ENCODE results near the gene ATG3. TPM values are rescaled to one million over a fixed set of nuclear protein-coding genes. Genes with fewer than 3 reads are reported as not detected.

The ATG3 gene
- total RNA-seq (10 to 100 TPM; 38.2 to 52.2 (median 42.8) TPM), polyA plus RNA-seq (10 to 100 TPM; 14.0 to 64.3 TPM)
- long read RNA-seq, donor 1, transcript ATG3-207 (2 exons, 2,758 nt), result minor isoform, 9 of 55 reads
- long read RNA-seq, donor 1, transcript ATG3-201 (12 exons, 1,570 nt), result major isoform, 41 of 55 reads
- long read RNA-seq, donor 1, partial matches to known transcripts, result 1 of 55 reads
- long read RNA-seq, donor 1, other reads (novel, unspliced or antisense), result 2 of 55 reads
- long read RNA-seq, donor 2, transcript ATG3-201 (12 exons, 1,570 nt), result major isoform, 47 of 55 reads
- long read RNA-seq, donor 2, partial matches to known transcripts, result 0 of 55 reads
- long read RNA-seq, donor 2, other reads (novel, unspliced or antisense), result 3 of 55 reads
- long read RNA-seq, donor 3, transcript ATG3-201 (12 exons, 1,570 nt), result major isoform, 88 of 96 reads
- long read RNA-seq, donor 3, partial matches to known transcripts, result 1 of 96 reads
- long read RNA-seq, donor 3, other reads (novel, unspliced or antisense), result 2 of 96 reads

GRCh38 chr3:112561734-112562529, at the start of gene ATG3, which contains the start of gene SLC35A5:
Gene ATG3, minus strand, starts transcription at chr3:112561962. Its CDS starts 434 bp downstream, at chr3:112561528.
Gene SLC35A5, plus strand, starts transcription at chr3:112562045. Its CDS starts 1,359 bp downstream, at chr3:112563404.
- 0% methylated on average over 49 to 58 of the region's 58 CpGs for WGBS, 2 donors
- peak within 1 kb of the TSS; percentile 86 to 99 (median 92) for H3K27ac ChIP-seq
- H3K4me1 ChIP-seq, result peaks cover 2 to 47% (median 40%) of the 10 kb centered on the region in 9 donors
- peak within 1 kb of the TSS; percentile 71 to 99 (median 85) for H3K4me3 ChIP-seq
- peak; percentile 96 to 99 (median 97) for ATAC-seq
- peak; percentile 99 for DNase-seq
- intact Hi-C loops (cut with DNase I), result loop anchor here in 2 of 10 donors (5.0 kb wide), 2 partner anchors 430 to 730 kb away; partner anchors contain the start of gene GTPBP8 (in 1 of the 2)
- H3K9me3 ChIP-seq, result no peaks in the 10 kb centered on the region
- TF ChIP-seq CTCF (IDR thresholded peaks at IDR 0.05), result peak in 3 of 9 donors; percentile 3 to 21 (median 5)
- H3K27me3 ChIP-seq, result no peaks in the 10 kb centered on the region
- peaks cover 0 to 42% (median 0%) of the 10 kb centered on the region in 9 donors for H3K36me3 ChIP-seq

GRCh38 chr3:112610121-112610520, 48.4 kb upstream of the ATG3 start:
- Histone ChIP-seq H3K4me1 (peaks cover 0 to 14% (median 10%) of the 10 kb centered on the region in 9 donors), H3K36me3 (peaks cover 0 to 76% (median 0%) of the 10 kb centered on the region in 9 donors), H3K27ac (no peak overlapping the region), H3K27me3 (no peaks in the 10 kb centered on the region), H3K9me3 (no peaks in the 10 kb centered on the region), H3K4me3 (no peak overlapping the region)
- no peak for DNase-seq
- WGBS, 2 donors, result 83% methylated on average over 3 of the region's 3 CpGs
- intact Hi-C loops (cut with DNase I), result no loop called here
- no peak for ATAC-seq
- no peak for TF ChIP-seq CTCF (IDR thresholded peaks at IDR 0.05)

- H3K9me3 ChIP-seq, result no peaks in the 10 kb centered on the region
Measured at GRCh38 chr3:112607863-112608262, 46.1 kb upstream of the ATG3 start.

More at GRCh38 chr3:112607863-112608262, 46.1 kb upstream of the ATG3 start:
- Histone ChIP-seq H3K4me1 (peaks cover 0 to 26% (median 17%) of the 10 kb centered on the region in 9 donors), H3K36me3 (peaks cover 0 to 65% (median 0%) of the 10 kb centered on the region in 9 donors), H3K27me3 (no peaks in the 10 kb centered on the region), H3K27ac (no peak overlapping the region), H3K4me3 (no peak overlapping the region)
- ATAC-seq (no peak), DNase-seq (no peak)
- no peak for TF ChIP-seq CTCF (IDR thresholded peaks at IDR 0.05)
- intact Hi-C loops (cut with DNase I), result loop anchor here in 1 of 10 donors (10.0 kb wide), 1 partner anchor 207 kb away; no protein-coding TSS in a partner anchor

Data from heart right ventricle (tissue), 16 donors.